ENCODE data around the gene RAB11B.
"Not testable (repeated sequence)": the region's sequence is repeated elsewhere in the genome, so short reads cannot be mapped to it uniquely, and the experiment has no call there.

RAB11B gene

GRCh38 chr19:8396563-8397203 lies 6.5 kb downstream of the RAB11B start:
- DNase-seq, result peak; percentile 85

DNA sequence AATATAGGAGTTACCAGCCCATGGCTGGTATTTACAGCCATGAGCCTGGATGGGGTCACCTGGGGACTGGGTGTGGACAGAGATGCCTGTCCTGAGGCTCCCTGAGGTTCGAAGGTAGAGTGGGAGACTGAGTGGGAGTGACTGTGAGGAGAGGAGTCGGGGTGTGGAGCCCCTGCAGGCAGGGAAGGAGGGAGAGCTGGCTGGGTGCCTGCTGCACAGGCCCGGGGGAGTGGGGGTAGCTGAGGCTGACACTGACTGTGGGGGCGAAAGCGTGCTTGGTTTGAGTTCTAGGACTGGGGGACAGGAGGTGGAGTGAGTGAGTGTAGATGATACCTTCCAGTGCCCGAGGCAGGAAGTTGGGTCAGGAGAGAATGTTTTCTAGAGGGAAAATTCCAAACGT lies 7.1 kb downstream of the RAB11B start:
- DNase-seq, result no peak

DNA sequence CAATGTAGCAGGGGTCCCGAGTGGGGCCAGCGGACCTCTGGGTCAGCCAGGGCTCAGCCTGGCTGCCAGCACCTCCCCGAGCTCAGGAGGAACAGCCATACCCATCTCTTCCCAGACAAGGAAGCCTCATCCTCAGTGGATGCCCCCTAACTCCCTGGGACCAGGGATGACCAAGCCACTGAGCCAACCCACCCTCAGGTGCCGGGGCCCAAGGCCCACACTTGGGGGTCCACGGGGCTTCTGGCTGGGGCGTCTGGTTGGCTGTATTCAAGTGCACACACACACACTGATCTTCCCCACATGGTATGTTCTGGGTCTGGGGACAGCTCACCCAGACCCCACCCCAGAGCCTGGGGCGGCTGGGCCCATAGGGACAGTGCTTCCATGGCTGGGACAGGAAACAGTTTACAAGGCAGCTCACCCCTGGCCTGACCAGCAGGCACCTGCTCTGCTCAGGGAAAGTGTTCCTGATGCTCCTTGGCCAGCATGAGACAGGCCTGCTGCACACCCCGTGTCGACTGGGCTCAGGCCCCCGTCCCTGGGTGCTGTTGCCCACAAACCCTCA lies 7.7 kb downstream of the RAB11B start:
- no peak for DNase-seq

- DNase-seq, result peak; percentile 71
These were observed 8.2 kb downstream of the RAB11B start for GRCh38 chr19:8398311-8398771.

DNA sequence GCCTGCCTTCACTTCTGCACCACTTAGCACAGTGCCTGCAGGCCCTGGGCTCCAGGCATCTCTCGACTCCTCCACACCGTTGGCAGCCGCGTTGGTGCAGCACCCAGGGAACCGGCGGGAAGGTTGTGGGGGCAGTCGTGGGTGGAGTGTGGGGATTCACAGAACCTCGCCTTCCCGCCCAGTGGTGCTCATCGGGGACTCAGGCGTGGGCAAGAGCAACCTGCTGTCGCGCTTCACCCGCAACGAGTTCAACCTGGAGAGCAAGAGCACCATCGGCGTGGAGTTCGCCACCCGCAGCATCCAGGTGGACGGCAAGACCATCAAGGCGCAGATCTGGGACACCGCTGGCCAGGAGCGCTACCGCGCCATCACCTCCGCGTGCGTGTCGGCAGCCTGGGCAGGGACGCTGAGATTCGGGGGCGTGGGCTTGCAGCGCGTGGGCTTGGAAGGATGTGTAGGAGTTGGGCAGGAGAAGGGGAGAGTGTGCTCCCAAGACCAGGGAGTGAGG lies 9.6 kb downstream of the RAB11B start:
- no peak for DNase-seq

GRCh38 chr19:8401981-8402411 lies 11.8 kb downstream of the RAB11B start:
- no peak for DNase-seq

DNA sequence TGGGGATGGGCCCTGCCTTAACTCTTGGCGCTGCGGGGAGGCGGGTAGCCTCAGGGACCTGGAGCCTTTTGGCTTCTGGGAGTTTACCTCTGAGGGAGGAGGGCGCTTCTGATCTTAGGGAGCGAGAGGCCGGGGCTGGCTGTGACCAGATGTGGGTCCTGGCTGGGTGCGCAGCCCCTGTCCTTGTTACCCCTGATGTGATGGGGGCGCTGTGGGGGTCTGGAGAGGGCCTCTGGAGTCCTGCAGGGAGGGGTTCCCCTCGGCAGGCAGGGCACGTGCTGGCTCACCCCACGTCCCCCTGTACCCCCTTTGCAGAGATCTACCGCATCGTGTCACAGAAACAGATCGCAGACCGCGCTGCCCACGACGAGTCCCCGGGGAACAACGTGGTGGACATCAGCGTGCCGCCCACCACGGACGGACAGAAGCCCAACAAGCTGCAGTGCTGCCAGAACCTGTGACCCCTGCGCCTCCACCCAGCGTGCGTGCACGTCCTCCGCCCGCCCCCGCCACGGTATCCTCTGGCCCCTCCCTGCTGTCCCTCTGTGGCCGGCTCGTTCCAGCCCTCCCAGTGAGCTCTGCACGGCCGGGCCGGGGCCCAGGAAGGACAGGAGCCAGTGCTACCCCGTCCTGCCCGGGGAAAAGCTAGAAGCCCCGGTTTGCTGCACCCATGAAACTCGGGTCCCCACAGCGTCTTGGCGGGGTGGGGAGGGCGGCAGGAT lies 13.1 kb downstream of the RAB11B start:
- no peak for DNase-seq

DNA sequence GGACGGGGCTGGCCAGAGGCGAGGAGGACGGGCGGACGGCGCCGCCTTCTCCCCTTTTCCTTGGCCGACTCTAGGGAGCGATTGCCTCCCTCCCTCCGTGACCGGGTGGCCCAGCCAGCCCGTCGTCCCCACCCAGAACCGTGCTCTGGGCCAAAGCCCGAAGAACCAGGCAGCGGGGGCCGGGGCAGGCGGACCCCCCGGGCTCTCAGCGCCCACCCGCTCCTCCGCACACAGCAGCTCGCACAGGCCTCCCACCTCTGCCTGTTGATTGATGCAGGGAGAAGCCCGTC lies 13.6 kb downstream of the RAB11B start:
- no peak for DNase-seq

DNA sequence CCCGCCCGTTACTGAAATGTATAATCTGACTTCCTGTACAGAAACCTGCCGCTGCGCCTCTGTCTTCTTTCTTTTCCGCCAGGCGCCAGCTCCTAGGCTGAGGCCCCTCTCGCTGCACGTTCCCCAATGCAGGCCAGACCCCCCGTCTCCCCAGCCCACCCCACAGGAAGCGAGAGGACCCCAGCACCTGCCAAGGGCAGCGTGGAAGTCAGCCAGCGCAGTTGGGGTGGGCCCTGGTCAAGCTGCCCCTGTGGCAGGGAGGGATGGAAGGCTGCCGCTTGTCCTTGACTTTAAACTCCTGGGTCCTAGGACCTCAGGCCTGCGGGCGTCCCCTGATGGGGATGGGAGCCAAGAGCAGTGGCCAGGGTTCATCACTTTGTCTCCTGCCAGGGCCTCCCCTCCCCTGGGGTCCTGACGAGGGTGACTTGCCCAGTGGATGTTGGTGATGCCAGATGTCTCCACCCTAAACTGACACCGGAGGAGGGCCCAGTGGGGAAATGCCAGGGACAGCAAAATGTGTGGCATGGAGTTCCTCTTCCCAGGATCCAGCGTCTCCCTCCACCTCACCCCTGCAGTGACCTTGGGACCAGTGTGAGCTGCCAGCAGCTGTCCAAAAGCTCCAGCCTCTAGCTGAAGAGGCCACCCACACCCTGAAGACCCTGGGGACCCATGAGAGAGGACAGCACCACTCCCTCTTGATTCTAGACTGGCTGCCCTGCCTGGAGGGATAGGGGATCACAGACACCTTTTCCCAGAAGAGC lies 14.4 kb downstream of the RAB11B start:
- DNase-seq, result no peak

DNA sequence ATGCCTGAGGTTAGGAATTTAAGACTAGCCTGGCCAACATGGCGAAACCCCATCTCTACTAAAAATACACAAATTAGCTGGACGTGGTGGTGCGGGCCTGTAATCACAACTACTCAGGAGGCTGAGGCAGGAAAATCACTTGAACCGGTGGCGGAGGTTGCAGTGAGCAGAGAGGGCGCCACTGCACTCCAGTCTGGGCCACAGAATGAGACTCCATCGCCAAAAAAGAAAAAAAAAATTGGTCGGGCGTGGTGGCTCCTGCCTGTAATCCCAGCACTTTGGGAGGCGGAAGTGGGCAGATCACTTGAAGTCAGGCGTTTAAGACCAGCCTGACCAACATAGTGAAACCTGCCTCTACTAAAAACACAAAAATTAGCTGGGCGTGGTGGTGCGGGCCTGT lies 20.6 kb downstream of the RAB11B start:
- DNase-seq, result not testable (repeated sequence)

- peak; percentile 98 for DNase-seq
These were observed 22.8 kb downstream of the RAB11B start, which contains the start of gene MARCHF2 for GRCh38 chr19:8412783-8413628. Gene MARCHF2, plus strand, starts transcription at chr19:8413305. Its CDS starts 8,536 bp downstream, at chr19:8421841.

DNA sequence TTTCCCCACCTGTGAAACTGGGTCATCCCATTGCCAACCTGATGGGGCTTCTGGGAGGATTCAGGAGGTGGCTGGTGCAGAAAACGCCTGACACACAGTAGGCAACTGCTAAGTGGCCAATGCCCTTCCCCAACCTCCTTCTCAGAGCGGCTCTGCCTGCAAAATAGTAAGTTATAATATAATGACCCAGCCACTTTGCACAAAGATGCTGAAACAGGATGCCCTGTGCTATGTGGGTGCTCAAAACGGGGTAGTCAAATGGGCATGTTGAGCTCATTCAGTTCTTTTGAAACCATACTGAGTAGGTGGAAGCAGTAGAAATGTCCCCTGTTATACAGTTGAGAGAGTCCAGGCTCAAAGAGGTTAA lies 23.5 kb downstream of the RAB11B start:
- no peak for DNase-seq

- no peak for DNase-seq
These were observed 26.6 kb downstream of the RAB11B start for GRCh38 chr19:8416796-8417195.

DNA sequence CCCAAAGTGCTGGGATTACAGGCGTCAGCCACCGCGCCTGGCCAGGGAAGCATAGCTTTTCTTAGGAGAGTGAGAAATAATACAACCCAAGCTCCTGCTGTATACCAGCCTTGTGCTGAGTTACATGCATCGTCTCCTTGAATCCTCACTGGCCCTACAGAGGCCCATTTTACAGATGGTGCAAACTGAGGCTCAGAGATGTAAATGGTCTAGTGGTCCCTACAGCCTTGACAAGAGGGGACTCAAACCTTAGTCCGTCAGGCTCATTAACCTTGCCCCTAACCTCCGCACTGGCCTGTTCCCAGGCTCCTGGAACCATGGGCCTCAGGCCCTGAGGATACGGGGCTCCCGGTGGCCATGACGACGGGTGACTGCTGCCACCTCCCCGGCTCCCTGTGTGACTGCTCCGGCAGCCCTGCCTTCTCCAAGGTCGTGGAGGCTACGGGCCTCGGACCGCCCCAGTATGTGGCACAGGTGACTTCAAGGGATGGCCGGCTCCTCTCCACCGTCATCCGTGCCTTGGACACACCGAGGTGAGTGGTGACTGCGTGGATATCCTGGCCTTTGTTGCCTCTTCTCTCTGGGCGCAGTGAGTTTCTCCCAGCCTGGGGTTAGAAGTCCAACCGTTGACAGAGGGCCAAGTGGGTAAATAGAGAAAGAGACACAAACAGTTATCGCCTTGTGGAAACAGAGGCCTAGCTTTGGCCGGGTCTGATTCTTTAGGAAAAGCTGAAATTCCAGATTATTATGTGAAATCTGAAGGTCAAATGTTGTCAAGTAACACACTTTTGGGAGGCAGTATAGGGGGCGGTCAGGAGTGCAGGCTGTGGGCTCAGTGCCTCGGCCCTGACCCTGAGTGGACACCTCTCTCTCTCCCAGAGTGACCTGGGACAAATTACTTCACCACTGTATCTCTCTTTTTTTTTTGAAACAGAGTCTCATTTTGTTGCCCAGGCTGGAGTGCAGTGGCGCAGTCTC lies 31.6 kb downstream of the RAB11B start:
- DNase-seq, result no peak

DNA sequence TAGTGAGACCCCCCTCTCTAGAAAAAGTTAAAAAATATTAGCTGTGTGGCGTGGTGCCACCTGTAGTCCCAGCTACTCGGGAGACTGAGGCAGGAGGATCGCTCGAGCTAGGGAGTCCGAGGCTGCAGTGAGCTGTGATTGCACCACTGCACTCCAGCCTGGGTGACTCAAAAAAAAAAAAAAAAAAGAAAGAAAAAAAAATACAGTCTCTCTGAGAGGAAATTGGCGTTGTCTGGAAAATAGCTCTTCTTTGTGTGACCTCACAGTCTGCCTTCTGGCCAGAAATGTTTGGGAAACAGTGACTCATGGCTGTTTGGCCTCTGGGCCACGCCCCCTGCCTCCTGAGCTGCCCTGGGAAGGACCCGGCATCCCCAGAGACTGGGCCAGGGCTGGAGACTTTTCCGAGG lies 33.7 kb downstream of the RAB11B start:
- peak; percentile 98 for DNase-seq

GRCh38 chr19:8425331-8425730 lies 35.2 kb downstream of the RAB11B start:
- not testable (repeated sequence) for DNase-seq

DNA sequence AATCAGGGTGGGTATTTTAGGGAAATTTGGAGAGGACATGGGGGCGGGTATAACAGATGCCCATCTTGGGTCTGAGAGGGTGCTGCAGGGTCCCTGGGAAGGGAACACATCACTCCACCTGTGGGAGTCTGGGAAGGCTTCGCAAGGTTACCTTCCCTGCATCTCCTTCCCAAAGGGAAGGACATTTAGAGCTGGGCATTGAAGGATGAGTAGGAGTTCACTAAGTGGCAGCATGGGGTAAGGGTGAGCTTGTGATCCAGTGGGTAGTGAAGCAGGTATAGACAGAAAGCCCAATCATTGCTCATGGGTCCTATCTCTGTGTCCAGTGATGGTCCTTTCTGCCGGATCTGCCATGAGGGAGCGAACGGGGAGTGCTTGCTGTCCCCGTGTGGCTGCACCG lies 36.1 kb downstream of the RAB11B start:
- no peak for DNase-seq

DNA sequence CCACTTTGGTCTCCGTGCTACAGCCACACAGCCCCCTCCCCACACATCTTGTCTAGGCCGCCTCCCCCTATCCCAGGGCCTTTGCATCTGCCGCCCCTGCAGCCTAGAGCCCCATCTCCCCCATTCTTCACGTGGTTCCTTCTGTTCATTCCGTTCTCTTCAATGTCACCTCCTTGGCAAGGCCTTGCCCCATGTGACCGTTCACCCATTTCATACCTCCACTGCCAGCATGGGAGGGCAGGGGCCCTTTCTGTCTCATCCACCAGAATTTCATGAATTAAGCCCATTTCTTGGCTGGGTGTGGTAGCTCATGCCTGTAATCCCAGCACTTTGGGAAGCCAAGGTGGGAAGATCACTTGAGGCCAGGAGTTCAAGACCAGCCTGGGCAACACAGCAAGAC lies 38.9 kb downstream of the RAB11B start:
- no peak for DNase-seq

- no peak for DNase-seq
These were observed 39.7 kb downstream of the RAB11B start for GRCh38 chr19:8429826-8430225.

DNA sequence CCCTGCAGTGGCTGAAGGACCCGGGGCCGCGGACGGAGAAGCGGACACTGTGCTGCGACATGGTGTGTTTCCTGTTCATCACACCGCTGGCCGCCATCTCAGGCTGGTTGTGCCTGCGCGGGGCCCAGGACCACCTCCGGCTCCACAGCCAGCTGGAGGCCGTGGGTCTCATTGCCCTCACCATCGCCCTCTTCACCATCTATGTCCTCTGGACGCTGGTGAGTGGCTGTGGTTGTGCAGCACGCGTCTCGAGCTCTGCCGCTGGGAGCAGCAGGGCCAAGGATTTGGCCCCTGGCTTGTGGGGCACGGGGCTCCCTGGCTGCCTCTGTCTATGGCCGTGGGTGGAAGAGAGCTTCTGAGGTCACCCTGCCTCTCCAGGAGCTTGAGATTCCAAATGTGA lies 40.5 kb downstream of the RAB11B start:
- no peak for DNase-seq

- DNase-seq, result no peak
These were observed 48.1 kb downstream of the RAB11B start for GRCh38 chr19:8438236-8438635.

Data from islet precursor cell (in vitro differentiated cells).